Activated CD8-positive, alpha-beta memory T cell treated with anti-CD3 and anti-CD28 coated beads, Interleukin-2, amount 50 U/mL, for 24 hours (primary cell): Measurements from ENCODE around the gene HPF1.
A peak's percentile ranks its signal among the peaks of the same experiment; 100 is the strongest.
"Not testable (repeated sequence)": the region's sequence is repeated elsewhere in the genome, so short reads cannot be mapped to it uniquely, and the experiment has no call there.

Experiments
- DNase-seq: peaks from one replicate; pipeline ENCODE4 v3.0.0-alpha.2; 2020; ENCODE audit errors: extremely low read depth

Gene HPF1

GRCh38 chr4:169757575-169758184 lies at the start of gene HPF1:
Gene HPF1 (minus strand): TSS chr4:169757944. CDS start chr4:169757877, 67 bp downstream.
- peak; percentile 85 for DNase-seq

GRCh38 chr4:169806770-169807169 lies 49.0 kb upstream of the HPF1 start:
- DNase-seq, result not testable (repeated sequence)

DNA sequence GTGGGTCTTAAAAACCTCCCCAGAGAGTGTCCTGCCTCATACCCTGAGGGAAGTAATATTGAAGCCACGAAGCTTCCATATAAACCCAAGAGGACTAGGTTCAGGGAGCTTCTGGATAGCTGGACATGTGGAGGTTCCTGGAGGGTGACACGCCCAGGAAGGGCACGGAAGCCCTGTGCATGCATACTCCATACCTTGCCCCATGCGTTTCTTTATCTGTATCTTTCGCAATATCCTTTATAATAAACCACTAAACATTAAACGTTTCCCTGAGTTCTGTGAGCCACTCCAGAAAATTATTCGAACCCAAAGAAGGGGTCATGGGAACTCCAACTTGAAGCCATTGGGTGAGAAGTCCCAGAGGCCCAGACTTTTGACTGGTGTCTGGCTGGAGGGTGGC lies 45.7 kb upstream of the HPF1 start:
- no peak for DNase-seq

DNA sequence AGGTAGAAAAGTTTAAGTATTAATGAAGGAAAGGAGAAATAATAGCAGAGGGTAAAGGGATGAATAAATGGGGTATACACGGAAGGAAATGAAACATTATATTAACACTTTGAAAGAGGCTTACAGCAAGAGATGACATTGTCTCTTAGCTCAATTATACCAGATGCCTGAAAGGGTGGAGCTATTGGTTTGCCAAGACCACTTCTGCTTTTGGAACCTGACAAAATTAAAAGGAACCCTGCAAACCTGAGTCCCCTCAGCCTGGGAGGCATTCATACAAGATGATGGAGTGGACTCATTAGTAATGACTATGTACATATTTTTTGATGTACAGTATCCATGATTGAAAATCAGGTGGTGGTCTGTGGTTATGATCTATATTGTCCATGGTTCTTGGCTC lies 45.1 kb upstream of the HPF1 start:
- DNase-seq, result no peak

- no peak for DNase-seq
Observed at GRCh38 chr4:169800541-169800940, 42.8 kb upstream of the HPF1 start.

DNA sequence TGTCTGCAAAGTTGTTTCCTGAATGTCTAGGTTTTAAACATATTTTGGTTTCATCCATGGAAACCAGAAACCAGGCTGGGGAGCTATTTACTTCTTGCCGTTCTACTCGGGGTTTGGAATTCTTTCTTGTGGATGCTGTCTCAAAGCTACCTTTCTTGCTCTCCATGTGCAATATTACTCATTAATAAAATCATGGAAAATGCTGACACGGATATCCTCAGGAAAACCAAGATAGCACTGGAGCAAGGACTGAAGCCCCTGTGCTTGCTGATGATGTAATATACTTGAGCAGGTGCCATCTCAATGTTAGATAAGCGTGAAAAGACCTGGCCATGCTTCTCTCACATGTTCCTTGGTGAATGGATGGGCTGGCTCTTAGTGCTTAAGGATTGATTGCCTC lies 41.5 kb upstream of the HPF1 start:
- no peak for DNase-seq

DNA sequence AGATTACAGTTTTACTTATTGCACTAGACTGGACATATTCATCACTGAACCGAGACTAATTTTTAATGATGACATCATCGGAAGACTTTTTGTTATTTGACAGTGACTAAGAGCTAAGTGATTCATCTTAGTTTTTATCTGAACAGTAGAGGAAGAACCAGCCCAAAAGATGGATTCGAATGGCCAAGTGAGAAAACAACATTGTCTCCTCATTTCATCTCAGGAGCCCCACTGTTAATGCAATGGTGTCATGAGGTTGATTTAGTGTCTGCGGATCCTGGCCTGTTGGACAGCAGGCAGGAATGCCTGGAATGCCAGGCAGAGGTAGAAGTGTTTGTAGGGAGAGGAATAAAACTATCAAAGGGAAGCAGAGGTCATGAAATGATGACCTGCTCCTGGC lies 37.8 kb upstream of the HPF1 start:
- no peak for DNase-seq

GRCh38 chr4:169791527-169792156 lies 33.9 kb upstream of the HPF1 start:
- no peak for DNase-seq

DNA sequence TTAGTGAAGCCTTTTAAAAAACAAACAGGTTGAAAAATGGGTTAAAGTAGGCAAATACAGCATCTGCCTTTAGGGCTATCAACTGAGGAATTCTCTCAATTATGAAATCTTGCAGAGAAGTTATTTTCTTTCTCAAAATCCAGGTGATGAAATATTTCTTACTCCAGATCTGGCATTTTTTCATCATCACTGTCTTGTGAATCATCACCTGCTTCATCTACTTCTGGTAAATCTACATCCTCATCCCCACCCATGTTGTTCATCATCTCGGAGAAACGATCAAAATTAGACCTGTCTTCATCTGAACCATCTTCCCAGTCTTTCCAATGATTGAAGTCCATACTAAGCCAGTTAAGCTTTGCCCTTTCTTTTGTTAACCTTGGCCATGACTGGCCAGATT lies 33.3 kb upstream of the HPF1 start:
- DNase-seq, result no peak

- DNase-seq, result no peak
Observed at GRCh38 chr4:169774466-169775445, 17.0 kb upstream of the HPF1 start.

DNA sequence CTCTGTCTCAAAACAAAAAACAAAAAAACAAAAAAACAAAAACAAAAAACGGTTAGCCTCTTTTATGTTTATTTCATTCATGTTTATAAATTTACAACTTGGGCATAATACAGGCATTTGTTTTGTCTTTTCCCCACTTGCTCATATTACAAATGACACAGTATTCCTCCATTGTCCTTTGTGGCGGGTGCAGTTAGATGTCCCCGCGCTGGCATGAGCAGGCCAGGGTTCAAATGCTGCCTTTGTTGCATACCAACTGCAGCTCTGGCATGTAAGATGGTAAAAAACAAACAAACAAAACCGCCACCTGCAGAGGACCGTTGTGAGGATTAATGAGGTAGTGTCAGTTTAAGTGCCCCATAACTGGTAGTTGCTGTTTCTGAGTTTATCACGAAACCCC lies 16.1 kb upstream of the HPF1 start:
- DNase-seq, result no peak

GRCh38 chr4:169771556-169772080 lies 13.9 kb upstream of the HPF1 start:
- not testable (repeated sequence) for DNase-seq

DNA sequence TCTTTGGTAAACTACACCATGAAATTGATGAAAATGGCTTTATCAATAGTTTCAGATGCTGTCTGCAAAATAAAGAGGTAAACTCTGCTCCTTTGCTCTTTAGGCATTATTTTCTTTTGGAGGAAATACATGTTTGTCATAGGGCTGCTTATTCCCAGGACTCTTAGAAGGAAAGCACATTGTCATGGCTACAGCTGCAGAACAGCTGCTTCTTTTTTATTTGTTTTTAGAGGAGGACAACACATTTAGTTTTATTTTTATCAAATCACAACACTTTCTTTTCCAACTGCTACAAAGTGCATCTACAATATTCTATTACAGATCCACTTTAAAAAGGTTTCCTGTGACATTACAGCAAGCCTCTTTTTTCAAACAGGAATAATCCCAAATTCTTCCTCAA lies 12.7 kb upstream of the HPF1 start:
- DNase-seq, result no peak

GRCh38 chr4:169768385-169768784 lies 10.6 kb upstream of the HPF1 start:
- DNase-seq, result no peak

- DNase-seq, result no peak
Observed at GRCh38 chr4:169766741-169767140, 9.0 kb upstream of the HPF1 start.

DNA sequence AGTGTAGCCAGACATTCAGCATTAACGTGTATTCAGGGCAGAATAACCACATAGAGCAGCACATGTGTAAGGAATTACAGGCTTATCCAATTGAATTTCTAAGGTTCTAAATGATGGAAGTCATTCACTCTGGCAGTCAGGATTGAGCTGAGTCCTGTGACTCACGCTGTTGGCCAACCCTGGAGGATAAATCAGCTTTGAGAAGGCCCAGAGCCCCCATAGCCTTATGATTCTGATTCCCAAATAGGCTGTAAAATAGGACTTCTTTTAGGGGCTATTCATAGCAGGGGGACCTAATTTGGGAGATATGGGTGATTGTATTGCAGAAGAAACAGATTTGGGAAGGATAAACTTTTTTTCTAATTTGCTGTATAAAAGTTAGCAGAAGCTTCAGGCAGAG lies 8.1 kb upstream of the HPF1 start:
- no peak for DNase-seq

- no peak for DNase-seq
Observed at GRCh38 chr4:169761846-169762245, 4.1 kb upstream of the HPF1 start.

GRCh38 chr4:169758401-169758962 lies 738 bp upstream of the HPF1 start:
- DNase-seq, result no peak

GRCh38 chr4:169756971-169757574 lies 671 bp downstream of the HPF1 start:
- no peak for DNase-seq

- DNase-seq, result no peak
Observed at GRCh38 chr4:169745291-169745690, 12.5 kb downstream of the HPF1 start.

- DNase-seq, result no peak
Observed at GRCh38 chr4:169744601-169745000, 13.1 kb downstream of the HPF1 start.

- no peak for DNase-seq
Observed at GRCh38 chr4:169741569-169741968, 16.2 kb downstream of the HPF1 start.
